Activated CD4-positive, alpha-beta T cell treated with anti-CD3 and anti-CD28 coated beads for 36 hours (primary cell): ENCODE results near the gene PTH1R. TPM values are rescaled to one million over a fixed set of nuclear protein-coding genes. Genes with fewer than 3 reads are reported as not detected.

ENCODE experiments used
- ATAC-seq: fragments of 200-7000 bp; cut with Tn5 transposase; one replicate; pipeline ENCODE4 v1.10.0; 2021; ENCODE audit warnings: mild to moderate bottlenecking, moderate library complexity
- CTCF ChIA-PET: fragments of 350-600 bp; sonication (Branson Sonifier 250); formaldehyde crosslinking; loops from one replicate; lab custom pipeline; 2021; ENCODE audit warnings: antibody characterized with exemption; lab: Charles Lee
- POLR2A ChIA-PET: fragments of 350-600 bp; sonication (Branson Sonifier 250); formaldehyde crosslinking; loops from one replicate; lab custom pipeline; 2021; ENCODE audit warnings: antibody characterized with exemption, inconsistent platforms; lab: Charles Lee
- DNase-seq: peaks from one replicate; pipeline ENCODE4 v3.0.0-alpha.2; 2020
- H3K27ac Mint-ChIP-seq: one replicate; pipeline ENCODE4 v1.8.0; 2021; ENCODE audit warnings: mixed read lengths
- H3K27me3 Mint-ChIP-seq: one replicate; pipeline ENCODE4 v1.8.0; 2021; ENCODE audit warnings: mixed read lengths
- H3K36me3 Mint-ChIP-seq: one replicate; pipeline ENCODE4 v1.8.0; 2021; ENCODE audit warnings: low read depth, mixed read lengths
- H3K4me1 Mint-ChIP-seq: one replicate; pipeline ENCODE4 v1.8.0; 2021; ENCODE audit warnings: mixed read lengths
- H3K4me3 Mint-ChIP-seq: one replicate; pipeline ENCODE4 v1.8.0; 2021; ENCODE audit warnings: mild to moderate bottlenecking, moderate library complexity, mixed read lengths
- H3K9me3 Mint-ChIP-seq: one replicate; pipeline ENCODE4 v1.8.0; 2021; ENCODE audit warnings: low read depth, mixed read lengths
- intact Hi-C, 2 experiments: fragments of 100-400 bp; cut with DNase I in 1 of 2; cut with micrococcal nuclease in 1 of 2; formaldehyde crosslinking; loops; one replicate each; pipeline versions ENCODE4 v1.14.2 to v1.15.1; 2022 to 2024; cut with DNase I, micrococcal nuclease
- total RNA-seq, 2 experiments: library from RNA; stranded (reverse); gene quantifications; one replicate each; pipeline ENCODE4 v1.2.3, GENCODE V29; 2021

Gene PTH1R
- total RNA-seq, 2 experiments from 2014 or later, result not detected

- no peak for ATAC-seq
Measured at GRCh38 chr3:46950177-46950576, 72.7 kb downstream of the PTH1R start.

GRCh38 chr3:46950650-46951241, 73.2 kb downstream of the PTH1R start:
- POLR2A ChIA-PET, result no interaction called here

More at GRCh38 chr3:46950177-46950576, 72.7 kb downstream of the PTH1R start:
- H3K27me3 Mint-ChIP-seq, result no peaks in the 10 kb centered on the region
- DNase-seq, result no peak
- peaks cover 37% of the 10 kb centered on the region for H3K36me3 Mint-ChIP-seq
- H3K27ac Mint-ChIP-seq, result peak overlapping the region; percentile 2
- H3K9me3 Mint-ChIP-seq, result no peaks in the 10 kb centered on the region
- POLR2A ChIA-PET, result no interaction called here
- CTCF ChIA-PET, result no interaction called here
- no peak overlapping the region for H3K4me3 Mint-ChIP-seq
- intact Hi-C loops, result loop anchor here in 1 of 2 experiments (5.0 kb wide), 1 partner anchor 37 kb away; no protein-coding TSS in a partner anchor
- peaks cover 90% of the 10 kb centered on the region for H3K4me1 Mint-ChIP-seq

GRCh38 chr3:46952813-46953212, 75.3 kb downstream of the PTH1R start:
- H3K4me1 Mint-ChIP-seq, result peaks cover 84% of the 10 kb centered on the region
- no peak for ATAC-seq
- H3K9me3 Mint-ChIP-seq, result no peaks in the 10 kb centered on the region
- H3K27ac Mint-ChIP-seq, result peak overlapping the region; percentile 26
- ChIA-PET CTCF (interaction anchor here (0.7 to 1.5 kb wide), 2 partner anchors 10 to 15 kb away, joined by 4 to 5 read pairs; no protein-coding TSS in a partner anchor), POLR2A (no interaction called here)
- H3K36me3 Mint-ChIP-seq, result peaks cover 21% of the 10 kb centered on the region
- no peaks in the 10 kb centered on the region for H3K27me3 Mint-ChIP-seq
- peak overlapping the region; percentile 1 for H3K4me3 Mint-ChIP-seq
- intact Hi-C loops, result loop anchor here in 1 of 2 experiments (5.0 kb wide), 1 partner anchor 34 kb away; no protein-coding TSS in a partner anchor
- no peak for DNase-seq

More at GRCh38 chr3:46950650-46951241, 73.2 kb downstream of the PTH1R start:
- CTCF ChIA-PET, result no interaction called here
- ATAC-seq (no peak), DNase-seq (no peak)
- Mint-ChIP-seq H3K4me3 (no peak overlapping the region), H3K27me3 (no peaks in the 10 kb centered on the region), H3K27ac (no peak overlapping the region), H3K36me3 (peaks cover 35% of the 10 kb centered on the region), H3K4me1 (peaks cover 90% of the 10 kb centered on the region), H3K9me3 (no peaks in the 10 kb centered on the region)
- intact Hi-C loops, result loop anchor here in 1 of 2 experiments (5.0 kb wide), 1 partner anchor 37 kb away; no protein-coding TSS in a partner anchor

Other genes with a start within 250 kb of the PTH1R start
- gene ALS2CL, start 184.0 kb upstream of the PTH1R start, total RNA-seq, result 1 to 10 TPM; 3.2 to 3.3 TPM
- 1 to 10 TPM; 1.5 to 1.6 TPM for gene TMIE, start 176.3 kb upstream of the PTH1R start, total RNA-seq
- gene PRSS50, start 159.9 kb upstream of the PTH1R start, total RNA-seq, result not detected
- gene MYL3, start 14.3 kb upstream of the PTH1R start, total RNA-seq, result not detected
- gene CCDC12, start 99.0 kb downstream of the PTH1R start, total RNA-seq, result 10 to 100 TPM; 45.4 to 47.8 TPM
- 10 to 100 TPM; 83.4 to 84.9 TPM for gene NBEAL2, start 101.9 kb downstream of the PTH1R start, total RNA-seq